Suppressor macrophage treated with lipopolysaccharide for 1 hour (primary cell): Measurements from ENCODE around the gene LRG1.

Experiments used
- DNase-seq, 3 donors: peaks; one replicate each; pipeline ENCODE4 v3.0.0-alpha.2; 2020 to 2022

LRG1 gene

GRCh38 chr19:4507150-4507452 is 32.7 kb downstream of the LRG1 start:
- DNase-seq = no peak

GRCh38 chr19:4506449-4507149 is 33.2 kb downstream of the LRG1 start:
- DNase-seq = peak; percentile 58 to 62 (median 61)

GRCh38 chr19:4505570-4506448 is 34.0 kb downstream of the LRG1 start:
- DNase-seq = no peak

GRCh38 chr19:4504891-4505569 is 34.8 kb downstream of the LRG1 start:
- peak; percentile 87 to 91 (median 89) for DNase-seq

GRCh38 chr19:4504297-4504701 is 35.5 kb downstream of the LRG1 start:
- DNase-seq = no peak

GRCh38 chr19:4503825-4504170 is 36.0 kb downstream of the LRG1 start:
- DNase-seq = no peak

GRCh38 chr19:4503132-4503824 is 36.6 kb downstream of the LRG1 start:
- DNase-seq = no peak

- no peak for DNase-seq
Measured at GRCh38 chr19:4502282-4503131, 37.3 kb downstream of the LRG1 start.

- no peak for DNase-seq
Measured at GRCh38 chr19:4501691-4502090, 38.1 kb downstream of the LRG1 start.

GRCh38 chr19:4500841-4501591 is 38.8 kb downstream of the LRG1 start:
- no peak for DNase-seq

GRCh38 chr19:4499855-4500254 is 40.0 kb downstream of the LRG1 start:
- DNase-seq = no peak

- no peak for DNase-seq
Measured at GRCh38 chr19:4499318-4499717, 40.5 kb downstream of the LRG1 start.

- DNase-seq = no peak
Measured at GRCh38 chr19:4498694-4499093, 41.1 kb downstream of the LRG1 start.

GRCh38 chr19:4497770-4498389 is 42.0 kb downstream of the LRG1 start:
- no peak for DNase-seq

GRCh38 chr19:4496304-4496703 is 43.5 kb downstream of the LRG1 start:
- DNase-seq = no peak

- no peak for DNase-seq
Measured at GRCh38 chr19:4495471-4495870, 44.4 kb downstream of the LRG1 start.

- DNase-seq = no peak
Measured at GRCh38 chr19:4494691-4495064, 45.2 kb downstream of the LRG1 start.

GRCh38 chr19:4493929-4494690 is 45.7 kb downstream of the LRG1 start:
- no peak for DNase-seq

- no peak for DNase-seq
Measured at GRCh38 chr19:4493104-4493928, 46.5 kb downstream of the LRG1 start.
